Endothelial cell (in vitro differentiated cells): ENCODE measurements around the gene BACE2. TPM values are rescaled to one million over a fixed set of nuclear protein-coding genes. Genes with fewer than 3 reads are reported as not detected.
A peak's percentile ranks its signal among the peaks of the same experiment; 100 is the strongest.

Source experiments
- DNase-seq: peaks from one replicate; pipeline ENCODE4 v3.0.0; 2021; ENCODE audit warnings: low spot score
- H3K27ac Mint-ChIP-seq: one replicate; pipeline ENCODE4 v1.8.0; 2021; ENCODE audit warnings: mixed read lengths, inconsistent platforms; ENCODE audit not compliant: unreplicated experiment
- H3K27me3 Mint-ChIP-seq: one replicate; pipeline ENCODE4 v1.8.0; 2021; ENCODE audit warnings: mild to moderate bottlenecking, moderate library complexity, mixed read lengths, inconsistent platforms; ENCODE audit not compliant: unreplicated experiment
- H3K36me3 Mint-ChIP-seq: one replicate; pipeline ENCODE4 v1.8.0; 2021; ENCODE audit warnings: mild to moderate bottlenecking, low read depth, mixed read lengths, inconsistent platforms; ENCODE audit not compliant: unreplicated experiment
- H3K4me1 Mint-ChIP-seq: one replicate; pipeline ENCODE4 v1.8.0; 2021; ENCODE audit warnings: mild to moderate bottlenecking, mixed read lengths, inconsistent platforms; ENCODE audit not compliant: unreplicated experiment
- H3K4me3 Mint-ChIP-seq: one replicate; pipeline ENCODE4 v1.8.0; 2021; ENCODE audit warnings: mild to moderate bottlenecking, mixed read lengths, inconsistent platforms; ENCODE audit not compliant: unreplicated experiment
- H3K9me3 Mint-ChIP-seq: one replicate; pipeline ENCODE4 v1.8.0; 2021; ENCODE audit warnings: mixed read lengths, inconsistent platforms; ENCODE audit not compliant: unreplicated experiment
- total RNA-seq: library from RNA; stranded (reverse); fragmentation: NEBNext Ultra II Directional; extraction: Animal tissue kit (Norgen Biotek cat#: 25700); gene quantifications from one replicate; pipeline ENCODE4 v1.2.1, GENCODE V29; 2021; ENCODE audit not compliant: unreplicated experiment
- TF ChIP-seq, protein P1 (sequence below): fragments of 200-600 bp; sonication (generic); IDR thresholded peaks from one replicate; pipeline ENCODE4 v1.5.0; 2021; ENCODE audit warnings: antibody characterized with exemption; ENCODE audit not compliant: unreplicated experiment

Gene BACE2
- total RNA-seq, 1 donor from 2014 or later = 151 TPM

DNA sequence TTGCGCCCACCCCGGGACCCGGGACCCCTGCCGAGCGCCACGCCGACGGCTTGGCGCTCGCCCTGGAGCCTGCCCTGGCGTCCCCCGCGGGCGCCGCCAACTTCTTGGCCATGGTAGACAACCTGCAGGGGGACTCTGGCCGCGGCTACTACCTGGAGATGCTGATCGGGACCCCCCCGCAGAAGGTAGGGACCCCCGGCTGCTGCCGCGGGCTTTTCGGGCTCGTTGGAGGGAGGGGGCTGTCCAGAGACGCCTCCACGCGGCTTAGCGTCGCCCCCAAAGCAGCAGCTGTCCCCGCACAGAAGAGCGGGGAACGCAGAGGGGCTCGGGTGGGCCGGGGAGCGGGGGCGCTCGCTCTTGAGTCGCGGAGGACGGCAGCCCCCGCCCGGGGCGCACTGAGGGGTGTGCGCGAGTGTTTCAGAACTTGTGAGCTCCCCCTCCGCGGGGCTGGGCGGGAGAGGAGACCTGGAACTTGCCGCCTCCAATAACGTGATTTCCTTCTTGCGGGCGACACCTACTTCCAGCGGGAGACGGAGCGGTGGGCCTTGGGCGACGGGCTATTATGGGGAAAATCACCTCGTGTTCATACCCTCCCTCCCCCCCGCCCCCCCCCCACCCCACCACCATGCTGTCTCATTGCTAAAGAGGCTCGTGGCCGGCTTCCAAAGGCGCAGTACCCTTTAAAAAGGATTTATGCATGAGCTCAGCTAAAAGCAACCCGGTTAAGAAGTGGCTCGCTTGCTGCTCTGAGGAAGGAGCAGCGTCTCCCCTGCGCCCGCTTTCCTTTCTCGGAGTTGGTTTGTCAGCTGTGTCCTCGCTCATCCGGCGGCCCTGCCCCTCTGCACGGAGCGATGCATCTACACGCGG is 664 bp downstream of the BACE2 start:
- H3K9me3 Mint-ChIP-seq = no peaks in the 10 kb centered on the region
- peaks cover 33% of the 10 kb centered on the region for H3K4me1 Mint-ChIP-seq
- H3K4me3 Mint-ChIP-seq = peak overlapping the region; percentile 92
- H3K27me3 Mint-ChIP-seq = peaks cover 11% of the 10 kb centered on the region
- TF ChIP-seq, protein P1, sequence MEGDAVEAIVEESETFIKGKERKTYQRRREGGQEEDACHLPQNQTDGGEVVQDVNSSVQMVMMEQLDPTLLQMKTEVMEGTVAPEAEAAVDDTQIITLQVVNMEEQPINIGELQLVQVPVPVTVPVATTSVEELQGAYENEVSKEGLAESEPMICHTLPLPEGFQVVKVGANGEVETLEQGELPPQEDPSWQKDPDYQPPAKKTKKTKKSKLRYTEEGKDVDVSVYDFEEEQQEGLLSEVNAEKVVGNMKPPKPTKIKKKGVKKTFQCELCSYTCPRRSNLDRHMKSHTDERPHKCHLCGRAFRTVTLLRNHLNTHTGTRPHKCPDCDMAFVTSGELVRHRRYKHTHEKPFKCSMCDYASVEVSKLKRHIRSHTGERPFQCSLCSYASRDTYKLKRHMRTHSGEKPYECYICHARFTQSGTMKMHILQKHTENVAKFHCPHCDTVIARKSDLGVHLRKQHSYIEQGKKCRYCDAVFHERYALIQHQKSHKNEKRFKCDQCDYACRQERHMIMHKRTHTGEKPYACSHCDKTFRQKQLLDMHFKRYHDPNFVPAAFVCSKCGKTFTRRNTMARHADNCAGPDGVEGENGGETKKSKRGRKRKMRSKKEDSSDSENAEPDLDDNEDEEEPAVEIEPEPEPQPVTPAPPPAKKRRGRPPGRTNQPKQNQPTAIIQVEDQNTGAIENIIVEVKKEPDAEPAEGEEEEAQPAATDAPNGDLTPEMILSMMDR = no peak
- H3K27ac Mint-ChIP-seq = peak overlapping the region; percentile 70
- peak; percentile 53 for DNase-seq
- H3K36me3 Mint-ChIP-seq = peaks cover 14% of the 10 kb centered on the region

DNA sequence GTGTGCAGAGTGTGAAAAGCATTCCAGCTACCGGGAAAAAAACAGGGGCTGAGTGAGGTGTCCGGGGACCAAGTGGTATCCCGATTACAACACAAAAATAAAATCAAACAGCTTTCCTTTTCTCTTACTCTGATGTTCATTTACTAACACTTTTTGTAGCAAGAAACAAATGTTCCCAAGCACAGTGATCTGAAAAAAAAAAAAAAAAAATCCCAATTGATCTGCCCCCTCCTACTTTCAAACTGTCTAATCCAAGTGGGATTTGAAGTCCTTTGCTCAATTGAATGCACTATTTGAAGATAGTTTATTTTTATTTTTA is 1.3 kb downstream of the BACE2 start:
- H3K36me3 Mint-ChIP-seq = peaks cover 14% of the 10 kb centered on the region
- peak overlapping the region; percentile 70 for H3K27ac Mint-ChIP-seq
- DNase-seq = no peak
- H3K4me1 Mint-ChIP-seq = peaks cover 33% of the 10 kb centered on the region
- peak overlapping the region; percentile 92 for H3K4me3 Mint-ChIP-seq
- no peaks in the 10 kb centered on the region for H3K9me3 Mint-ChIP-seq
- peaks cover 11% of the 10 kb centered on the region for H3K27me3 Mint-ChIP-seq
- TF ChIP-seq, protein P1 = no peak

DNA sequence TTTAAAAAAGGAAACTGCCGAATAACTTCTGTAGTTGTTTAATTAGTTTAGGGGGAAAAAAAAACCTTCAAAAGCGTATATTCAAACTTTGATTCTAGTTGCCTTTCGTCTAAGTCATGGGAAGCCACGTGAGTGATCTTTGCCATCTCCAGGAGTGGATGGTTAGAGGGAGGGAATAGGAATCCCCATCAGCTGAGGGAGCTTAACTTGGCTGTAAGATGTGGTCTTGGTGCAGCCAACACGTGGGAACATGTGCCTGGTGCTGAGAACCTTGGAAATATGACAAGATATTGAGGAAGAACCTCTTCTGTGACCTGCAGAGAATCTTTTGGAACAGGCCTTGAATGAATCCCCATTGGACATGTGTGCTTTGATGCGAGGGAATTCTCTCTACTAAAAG is 1.7 kb downstream of the BACE2 start:
- TF ChIP-seq, protein P1 = no peak
- peaks cover 34% of the 10 kb centered on the region for H3K4me1 Mint-ChIP-seq
- H3K9me3 Mint-ChIP-seq = no peaks in the 10 kb centered on the region
- no peak overlapping the region for H3K27ac Mint-ChIP-seq
- no peak for DNase-seq
- peak overlapping the region; percentile 92 for H3K4me3 Mint-ChIP-seq
- peaks cover 14% of the 10 kb centered on the region for H3K36me3 Mint-ChIP-seq
- H3K27me3 Mint-ChIP-seq = peaks cover 11% of the 10 kb centered on the region

DNA sequence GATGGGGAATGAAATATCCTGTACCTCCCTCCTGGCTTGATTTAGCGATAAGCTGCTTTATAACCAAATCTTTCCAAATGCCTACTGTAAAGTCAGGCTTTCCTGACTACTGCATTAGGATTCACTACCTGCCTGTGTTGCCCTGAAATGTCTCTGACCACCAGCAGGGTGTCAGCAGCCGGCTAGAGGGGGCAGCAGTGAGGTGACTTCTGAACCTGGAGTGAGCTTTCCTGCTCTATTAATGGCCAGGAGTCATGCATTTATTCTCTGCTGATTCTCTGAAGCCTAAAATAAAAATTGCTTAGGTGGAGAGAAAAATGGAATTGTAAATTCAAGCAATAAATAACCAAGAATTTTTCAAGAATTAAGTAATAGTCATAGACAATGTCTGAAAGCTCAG is 2.5 kb downstream of the BACE2 start:
- peak overlapping the region; percentile 54 for H3K4me3 Mint-ChIP-seq
- DNase-seq = peak; percentile 58
- H3K27me3 Mint-ChIP-seq = peaks cover 11% of the 10 kb centered on the region
- TF ChIP-seq, protein P1 = peak; percentile 61
- peaks cover 36% of the 10 kb centered on the region for H3K4me1 Mint-ChIP-seq
- no peak overlapping the region for H3K27ac Mint-ChIP-seq
- peaks cover 17% of the 10 kb centered on the region for H3K36me3 Mint-ChIP-seq
- H3K9me3 Mint-ChIP-seq = no peaks in the 10 kb centered on the region

DNA sequence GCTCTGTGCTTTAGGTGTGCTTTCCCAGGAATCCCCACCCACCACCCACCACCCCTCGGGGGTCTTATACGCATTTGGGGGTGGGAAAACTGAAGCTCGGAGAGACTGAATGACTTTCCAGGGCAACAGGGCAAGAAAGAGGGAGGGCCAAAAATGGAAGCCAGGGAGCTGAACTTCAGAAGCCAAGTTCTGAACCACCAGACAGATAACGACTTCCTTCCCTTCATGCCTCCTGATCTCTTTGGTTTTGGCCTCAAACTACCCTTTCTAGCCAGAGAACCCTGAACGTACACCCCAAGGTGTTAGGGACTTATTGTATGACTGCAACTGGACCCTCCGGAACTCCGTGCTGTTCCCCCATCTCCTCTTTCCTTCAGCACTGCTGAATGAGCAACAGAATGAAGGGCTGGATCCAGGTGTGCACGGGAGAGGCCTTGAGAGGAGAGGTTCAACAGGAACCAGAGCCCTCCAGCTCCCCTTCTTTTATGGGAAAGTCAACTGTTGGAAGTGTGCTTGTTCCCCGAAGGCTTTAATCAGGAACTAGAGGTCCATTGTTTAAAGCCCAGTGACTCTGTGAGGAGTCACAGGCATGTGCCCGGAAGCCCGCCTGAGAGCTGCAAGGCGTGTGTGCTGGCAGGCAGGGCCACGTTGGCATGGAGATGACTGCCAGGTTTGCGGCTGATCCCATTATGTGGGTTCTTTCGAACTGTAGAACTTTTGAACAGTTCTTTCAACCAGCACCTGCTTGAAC is 3.1 kb downstream of the BACE2 start:
- Mint-ChIP-seq H3K27ac (no peak overlapping the region), H3K9me3 (no peaks in the 10 kb centered on the region), H3K36me3 (peaks cover 17% of the 10 kb centered on the region), H3K4me3 (no peak overlapping the region), H3K4me1 (peaks cover 37% of the 10 kb centered on the region), H3K27me3 (peaks cover 11% of the 10 kb centered on the region)
- DNase-seq = no peak
- TF ChIP-seq, protein P1 = peak; percentile 6
